SK-N-MC (cell line): Measurements from ENCODE around the gene TRIP12.

Experiments used
- EZH2 ChIP-seq: fragments of 200-600 bp; sonication (generic); IDR thresholded peaks from one replicate; pipeline ENCODE4 v1.6.1; 2017; ENCODE audit warnings: antibody characterized with exemption
- FOXP2 ChIP-seq: optimal IDR thresholded peaks from 2 replicates; pipeline ENCODE3; 2011; ENCODE audit warnings: mild to moderate bottlenecking, moderate library complexity; ENCODE audit not compliant: insufficient read depth; ENCODE audit errors: extremely low read length, control extremely low read depth
- POLR2AphosphoS5 ChIP-seq: IDR thresholded peaks from 2 replicates; pipeline ENCODE4 v1.6.1; 2012; ENCODE audit warnings: mild to moderate bottlenecking, low read depth, low read length, borderline replicate concordance

DNA sequence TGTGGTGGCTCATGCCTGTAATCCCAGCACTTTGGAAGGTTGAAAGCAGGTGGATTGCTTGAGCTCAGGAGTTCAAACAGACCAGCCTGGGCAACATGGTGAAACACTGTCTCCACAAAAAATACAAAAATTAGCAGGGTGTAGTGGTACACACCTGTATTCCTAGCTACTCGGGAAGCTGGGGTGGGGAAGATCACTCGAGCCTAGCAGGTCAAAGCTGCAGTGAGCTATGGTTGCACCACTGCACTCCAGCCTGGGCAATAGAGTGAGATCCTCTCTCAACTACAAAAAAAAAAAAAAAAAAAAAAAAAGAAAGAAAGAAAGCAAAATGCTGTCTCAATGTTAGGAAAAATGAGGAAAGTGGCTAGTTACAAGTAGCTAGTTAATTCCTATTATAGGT lies 56.8 kb downstream of the TRIP12 start:
- TF ChIP-seq EZH2 (no peak), POLR2AphosphoS5 (no peak), FOXP2 (no peak)
